Activated CD4-positive, CD25-positive, alpha-beta regulatory T cell treated with anti-CD3 and anti-CD28 coated beads, Interleukin-2, amount 50 U/mL, for 16 hours (primary cell): ENCODE results near the gene ZBTB14.

Experiments used
- DNase-seq: peaks from one replicate; pipeline ENCODE4 v3.0.0-alpha.2; 2020; ENCODE audit warnings: low read depth, low spot score

Gene ZBTB14

GRCh38 chr18:5295231-5295920 is at the start of gene ZBTB14:
Gene ZBTB14, minus strand, starts transcription at chr18:5295726. Its CDS starts 2,480 bp downstream, at chr18:5293246.
- peak; percentile 41 for DNase-seq

- no peak for DNase-seq
Observed at GRCh38 chr18:5339202-5339834, 43.8 kb upstream of the ZBTB14 start.

GRCh38 chr18:5334456-5335075 is 39.0 kb upstream of the ZBTB14 start:
- DNase-seq, result no peak

GRCh38 chr18:5318061-5318700 is 22.7 kb upstream of the ZBTB14 start:
- no peak for DNase-seq

GRCh38 chr18:5317186-5317585 is 21.7 kb upstream of the ZBTB14 start:
- DNase-seq, result no peak

GRCh38 chr18:5315838-5316237 is 20.3 kb upstream of the ZBTB14 start:
- no peak for DNase-seq

- DNase-seq, result no peak
Observed at GRCh38 chr18:5311301-5311989, 15.9 kb upstream of the ZBTB14 start.

GRCh38 chr18:5309888-5310470 is 14.5 kb upstream of the ZBTB14 start:
- DNase-seq, result no peak

- DNase-seq, result no peak
Observed at GRCh38 chr18:5305835-5306234, 10.3 kb upstream of the ZBTB14 start.

GRCh38 chr18:5304232-5304631 is 8.7 kb upstream of the ZBTB14 start:
- DNase-seq, result no peak

GRCh38 chr18:5303636-5304035 is 8.1 kb upstream of the ZBTB14 start:
- DNase-seq, result no peak

GRCh38 chr18:5302606-5303005 is 7.1 kb upstream of the ZBTB14 start:
- DNase-seq, result no peak

- DNase-seq, result no peak
Observed at GRCh38 chr18:5300476-5301010, 5.0 kb upstream of the ZBTB14 start.

- DNase-seq, result no peak
Observed at GRCh38 chr18:5298156-5298852, 2.8 kb upstream of the ZBTB14 start.

- DNase-seq, result no peak
Observed at GRCh38 chr18:5297597-5297996, 2.1 kb upstream of the ZBTB14 start.

GRCh38 chr18:5296706-5297320 is 1.3 kb upstream of the ZBTB14 start:
- DNase-seq, result peak; percentile 18

GRCh38 chr18:5295981-5296705 is 617 bp upstream of the ZBTB14 start:
- DNase-seq, result peak; percentile 88

- peak; percentile 33 for DNase-seq
Observed at GRCh38 chr18:5294457-5295230, 882 bp downstream of the ZBTB14 start.

- no peak for DNase-seq
Observed at GRCh38 chr18:5294113-5294456, 1.4 kb downstream of the ZBTB14 start.
